Measurements from ENCODE around the gene ARFGEF3. TPM values are rescaled to one million over a fixed set of nuclear protein-coding genes. Genes with fewer than 3 reads are reported as not detected.
"Not testable (repeated sequence)": the region's sequence is repeated elsewhere in the genome, so short reads cannot be mapped to it uniquely, and the experiment has no call there.

The ARFGEF3 gene
- total RNA-seq, 1 experiment from 2014 or later = 0.62 TPM

DNA sequence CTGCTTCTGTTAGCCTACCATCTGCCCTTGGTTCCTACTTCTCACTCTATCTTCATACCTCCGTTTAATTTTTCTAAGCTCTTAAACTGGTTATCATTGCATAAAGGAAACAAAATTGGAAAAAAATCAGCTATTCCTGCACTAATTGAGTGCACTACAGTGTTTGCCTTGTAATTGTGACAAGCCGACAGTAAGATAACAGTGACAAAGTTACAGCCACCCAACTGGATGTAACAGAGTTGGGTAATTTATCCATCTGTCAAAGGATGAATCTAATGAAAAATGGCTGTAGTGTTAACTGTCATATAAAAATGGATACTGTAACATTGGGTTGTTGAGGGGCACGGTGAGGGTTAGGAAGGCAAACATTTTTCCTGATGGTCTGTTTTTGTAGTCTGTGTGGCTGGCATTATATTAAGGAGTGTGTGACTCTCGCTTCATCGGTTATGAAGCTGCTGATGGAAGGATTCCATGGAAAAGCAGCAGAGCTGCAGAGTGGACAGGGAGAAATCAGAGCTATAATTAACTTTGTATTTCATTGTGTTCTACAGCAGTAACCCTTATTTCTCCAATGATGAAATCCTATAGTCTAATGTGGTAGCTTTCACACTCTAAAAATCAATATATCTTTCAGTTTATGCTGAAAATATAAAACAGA, 43.8 kb downstream of the ARFGEF3 start:
- DNase-seq (ENCODE audit: extremely low read depth, low read depth) = no peak

DNA sequence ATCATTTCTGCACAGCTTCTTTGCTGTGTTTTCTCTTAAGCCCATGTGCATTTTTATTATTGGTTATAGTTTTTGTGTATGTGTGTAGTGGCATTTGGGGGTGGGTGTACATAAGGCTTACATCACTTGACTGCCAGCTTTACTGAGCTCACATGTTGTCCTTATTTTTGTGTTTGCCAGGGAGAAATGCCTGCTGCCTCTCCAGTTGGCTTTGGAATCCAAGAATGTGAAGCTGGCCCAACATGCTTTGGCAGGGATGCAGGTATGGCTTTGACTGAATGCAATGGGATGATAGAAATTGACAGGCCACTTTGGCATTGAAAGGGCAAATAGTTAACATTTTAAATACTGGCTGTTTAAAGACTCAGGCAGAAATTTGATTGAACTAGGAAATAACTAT, 45.1 kb downstream of the ARFGEF3 start:
- no peak for DNase-seq (ENCODE audit: extremely low read depth, low read depth)

DNA sequence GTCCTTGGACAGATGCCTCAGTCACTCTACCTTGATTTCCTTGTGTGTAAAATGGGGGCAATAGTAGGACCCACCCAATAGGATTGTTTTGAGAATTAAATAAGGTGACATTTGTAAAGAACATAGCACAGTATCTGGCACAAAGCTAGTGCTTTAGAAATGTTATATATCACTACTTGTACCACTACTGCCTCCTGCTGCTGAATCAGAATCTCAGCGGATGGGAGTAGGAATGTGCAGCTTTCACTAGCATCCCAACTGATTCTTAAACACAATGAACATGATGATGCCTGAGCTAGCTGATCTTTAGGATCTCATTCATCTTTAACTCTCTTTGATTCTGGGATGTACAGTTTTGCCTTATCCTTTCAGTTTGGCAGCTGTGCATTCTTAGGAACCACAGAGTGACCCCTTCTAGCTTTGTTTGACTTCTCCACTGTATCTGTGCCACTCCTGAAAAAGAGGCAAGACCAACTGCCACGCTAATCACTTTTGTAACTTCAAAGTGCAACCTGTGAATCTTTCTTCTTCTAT, 49.4 kb downstream of the ARFGEF3 start:
- no peak for DNase-seq (ENCODE audit: extremely low read depth, low read depth)

DNA sequence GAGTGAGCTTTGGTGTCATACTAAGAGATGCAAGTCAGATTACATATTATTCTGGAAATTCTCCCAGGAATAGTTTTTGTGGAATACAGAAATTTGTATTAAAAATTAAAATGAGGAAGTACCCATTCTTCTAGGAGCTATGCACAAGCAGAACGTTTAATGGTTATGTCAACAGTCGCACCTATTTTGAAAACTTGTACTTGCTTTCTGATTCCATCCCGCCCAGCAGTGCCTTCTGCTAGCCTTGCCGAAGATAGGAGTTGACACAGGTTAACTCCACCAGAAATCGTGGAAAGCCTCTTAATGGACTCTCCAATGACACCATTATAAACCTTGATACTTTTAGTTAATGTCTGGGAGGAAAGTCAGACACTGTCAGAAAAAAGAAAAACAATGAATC, 49.9 kb downstream of the ARFGEF3 start:
- DNase-seq (ENCODE audit: extremely low read depth, low read depth) = no peak

DNA sequence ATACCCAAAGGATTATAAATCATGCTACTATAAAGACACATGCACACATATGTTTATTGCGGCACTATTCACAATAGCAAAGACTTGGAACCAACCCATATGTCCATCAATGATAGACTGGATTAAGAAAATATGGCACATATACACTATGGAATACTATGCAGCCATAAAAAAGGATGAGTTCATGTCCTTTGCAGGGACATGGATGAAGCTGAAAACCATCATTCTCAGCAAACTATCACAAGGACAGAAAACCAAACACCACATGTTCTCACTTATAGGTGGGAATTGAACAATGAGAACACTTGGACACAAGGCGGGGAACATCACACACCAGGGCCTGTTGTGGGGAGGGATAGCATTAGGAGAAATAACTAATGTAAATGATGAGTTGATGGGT, 50.8 kb downstream of the ARFGEF3 start:
- not testable (repeated sequence) for DNase-seq (ENCODE audit: extremely low read depth, low read depth)

DNA sequence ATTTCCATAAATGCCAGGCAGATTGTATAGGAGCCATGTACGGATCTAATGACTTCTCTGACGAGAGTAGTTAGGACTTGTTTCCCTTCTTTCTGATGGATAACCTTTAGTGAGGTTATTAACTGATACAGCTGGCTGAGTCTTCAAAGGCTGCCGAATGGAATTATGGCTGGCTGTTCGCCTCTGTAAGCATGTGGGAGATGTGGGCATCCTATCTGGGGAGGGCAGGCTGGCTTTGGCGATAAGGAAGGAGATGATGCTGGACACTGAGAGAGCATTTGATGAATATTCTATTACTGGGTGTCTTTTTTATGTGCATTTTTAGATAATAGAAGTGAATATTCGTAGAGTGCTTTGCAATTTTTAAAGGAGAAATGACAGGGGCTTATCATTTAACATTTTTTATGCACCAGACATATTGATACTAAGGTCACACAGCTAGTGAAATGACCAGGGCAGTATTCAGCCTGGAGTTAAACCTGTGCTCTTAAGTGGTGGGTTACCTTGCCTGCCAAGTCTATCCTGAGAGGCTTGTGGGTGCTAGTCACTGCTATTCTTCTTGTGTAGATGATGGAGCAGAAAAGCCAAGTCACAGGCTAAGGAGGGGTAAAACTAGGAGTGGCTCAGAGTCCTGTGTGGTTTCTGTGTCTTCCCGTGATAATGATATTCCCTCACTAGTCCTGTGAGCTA, 53.5 kb downstream of the ARFGEF3 start:
- no peak for DNase-seq (ENCODE audit: extremely low read depth, low read depth)

DNA sequence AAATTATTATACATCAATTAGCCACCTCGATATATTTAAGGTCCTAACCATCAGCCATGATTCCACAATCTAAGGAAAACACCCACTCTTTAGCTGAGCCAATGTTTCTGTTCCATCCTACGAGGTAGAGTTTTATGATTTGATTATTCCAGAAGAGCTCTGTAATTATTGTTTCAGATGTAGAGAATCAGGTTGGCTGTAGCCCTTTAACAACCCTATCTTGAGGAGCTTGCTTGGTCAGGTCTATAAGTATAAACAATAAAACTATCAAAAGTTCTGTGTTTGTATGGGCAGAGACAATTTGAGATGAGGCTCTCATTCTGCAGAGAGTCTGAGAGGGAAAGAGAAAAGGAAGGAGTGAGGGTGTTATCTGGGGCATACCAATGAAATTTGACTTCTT, 56.7 kb downstream of the ARFGEF3 start, which contains the start of gene PBOV1:
TSS of gene PBOV1 (minus strand) at position 43 of the 400 bp plus-strand sequence. CDS start 96 bp downstream, outside the sequence.
- DNase-seq (ENCODE audit: extremely low read depth, low read depth) = no peak

DNA sequence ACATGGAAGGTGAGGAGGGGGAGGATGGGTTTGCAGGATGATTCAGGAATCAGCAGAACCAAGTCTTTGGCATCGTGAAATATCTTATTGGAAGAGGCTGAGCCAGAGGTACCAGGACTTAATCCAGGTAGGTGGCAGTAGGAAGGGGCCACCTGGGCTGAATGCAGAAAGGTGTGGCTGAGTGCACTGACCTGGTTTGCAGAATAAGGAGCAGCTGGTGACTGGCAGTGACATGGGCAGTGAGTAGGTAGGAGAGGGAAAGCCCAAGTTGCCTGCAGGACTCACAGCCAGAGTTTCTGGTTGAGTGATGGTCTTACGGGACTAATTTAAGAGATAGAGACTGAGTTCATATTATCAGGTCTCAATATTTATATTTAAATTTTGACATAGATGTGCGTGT, 57.7 kb downstream of the ARFGEF3 start:
- DNase-seq (ENCODE audit: extremely low read depth, low read depth) = no peak

DNA sequence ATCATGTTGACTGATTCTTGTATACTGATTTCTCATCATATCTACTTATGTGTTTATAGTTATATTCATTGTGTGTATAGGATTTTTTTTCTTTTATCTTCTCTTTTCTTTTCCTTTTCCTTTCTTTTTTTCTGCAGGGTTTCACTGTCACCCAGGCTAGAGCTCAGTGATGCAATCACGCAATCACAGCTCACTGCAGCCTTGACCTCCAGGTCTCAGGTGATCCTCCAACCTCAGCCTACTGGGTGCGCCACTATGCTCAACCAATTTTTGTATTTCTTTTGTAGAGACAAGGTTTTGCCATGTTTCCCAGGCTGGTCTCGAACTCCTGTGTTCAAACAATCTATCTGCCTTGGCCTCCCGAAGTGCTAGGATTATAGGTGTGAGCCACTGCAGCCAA, 58.2 kb downstream of the ARFGEF3 start:
- DNase-seq (ENCODE audit: extremely low read depth, low read depth) = no peak

DNA sequence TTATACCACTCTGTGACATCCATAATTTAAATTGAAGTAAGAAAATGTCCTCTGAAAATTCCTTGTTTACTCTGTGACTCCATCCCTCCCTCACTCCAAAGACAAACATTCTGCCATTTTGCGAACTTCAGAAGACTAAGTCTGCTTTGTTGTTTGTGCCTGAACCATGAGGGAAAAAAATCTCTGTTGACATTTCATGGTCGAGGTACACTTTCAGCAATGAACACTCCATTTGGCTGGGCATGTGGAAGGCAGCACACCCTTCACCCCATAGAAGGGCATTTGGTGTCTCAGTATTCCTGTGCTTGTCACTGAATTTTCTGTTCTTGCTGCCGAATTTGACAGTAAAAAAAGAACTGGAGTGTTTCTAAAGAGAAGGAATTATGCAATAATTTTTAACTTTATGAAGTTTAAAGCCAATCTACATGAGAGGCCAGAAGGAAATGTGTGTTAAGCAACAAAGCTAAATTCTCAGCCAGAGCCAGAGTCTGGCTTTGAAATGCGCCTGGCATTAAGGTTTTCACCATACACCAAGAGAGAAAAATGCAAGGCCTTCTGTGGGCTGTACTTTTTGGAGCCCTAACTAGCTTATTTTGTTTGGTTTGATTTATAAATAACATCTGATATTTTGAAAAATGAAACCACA, 61.3 kb downstream of the ARFGEF3 start:
- no peak for DNase-seq (ENCODE audit: extremely low read depth, low read depth)

DNA sequence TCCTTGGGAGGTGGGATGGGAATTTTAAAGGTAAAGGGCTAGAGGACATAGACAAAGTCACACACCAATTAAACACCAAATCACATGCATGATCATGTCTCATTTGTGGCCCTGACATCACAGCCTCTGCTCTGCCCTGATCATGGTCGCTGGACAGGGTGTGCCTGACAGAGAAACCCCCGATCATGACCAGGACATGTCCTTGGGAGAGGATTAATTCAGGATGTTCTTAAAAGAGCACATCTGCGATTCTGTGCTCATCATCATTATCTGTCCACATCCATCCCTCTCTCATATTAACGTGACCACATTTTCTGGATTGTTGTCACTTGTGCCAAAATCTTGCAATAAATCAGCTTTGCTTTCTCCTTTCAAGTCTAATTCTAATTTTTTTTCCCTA, 64.2 kb downstream of the ARFGEF3 start:
- no peak for DNase-seq (ENCODE audit: extremely low read depth, low read depth)

DNA sequence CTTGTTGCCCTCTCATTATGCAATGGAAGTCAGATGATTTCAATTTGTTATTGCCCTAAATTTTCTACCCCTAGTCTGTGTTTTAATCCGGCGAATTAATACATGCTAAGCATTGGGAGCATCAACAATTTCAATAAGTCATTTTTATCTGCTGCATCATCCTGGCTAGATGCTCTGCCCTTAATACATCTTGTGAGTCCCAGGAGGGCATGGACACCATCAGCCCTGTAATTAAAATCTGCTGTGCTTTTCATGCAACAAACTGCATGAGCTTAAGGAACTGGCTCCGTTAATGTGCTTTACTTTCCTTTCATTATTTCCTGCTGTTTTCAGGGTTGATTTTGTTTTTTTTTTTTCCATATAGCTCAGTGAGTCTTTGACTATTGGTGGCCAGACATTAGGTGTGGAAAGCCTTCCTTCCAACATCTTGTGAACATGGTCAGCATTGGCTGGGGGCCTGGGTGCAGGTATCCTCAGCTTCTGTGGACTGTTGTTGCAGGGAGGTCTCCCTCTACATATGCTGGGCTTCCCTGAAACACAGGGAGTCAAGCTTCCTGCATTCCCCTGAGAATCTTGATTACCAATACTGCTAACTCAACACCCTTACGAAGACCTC, 65.1 kb downstream of the ARFGEF3 start:
- DNase-seq (ENCODE audit: extremely low read depth, low read depth) = no peak

DNA sequence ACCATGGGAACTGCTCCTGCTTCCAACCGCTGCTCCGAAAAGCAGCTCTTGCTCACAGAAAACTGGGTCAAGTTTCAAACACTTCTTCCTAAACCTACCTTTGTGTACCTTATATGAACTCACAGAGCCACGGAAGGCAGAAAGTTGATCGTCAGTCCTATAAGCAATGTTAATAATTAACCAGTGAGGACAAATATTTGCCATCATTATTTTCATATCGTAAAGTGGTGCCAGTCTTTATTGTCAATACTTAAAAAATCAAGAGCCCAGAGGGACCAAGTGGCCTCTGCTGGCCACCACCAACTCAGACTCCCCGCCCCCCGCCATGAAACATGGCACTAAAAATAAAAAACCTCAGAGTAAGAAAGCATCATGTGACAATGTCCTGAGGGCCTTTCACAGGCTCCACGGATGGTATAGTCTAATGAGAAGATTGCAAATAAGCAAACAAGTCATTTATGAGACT, 65.6 kb downstream of the ARFGEF3 start:
- no peak for DNase-seq (ENCODE audit: extremely low read depth, low read depth)

DNA sequence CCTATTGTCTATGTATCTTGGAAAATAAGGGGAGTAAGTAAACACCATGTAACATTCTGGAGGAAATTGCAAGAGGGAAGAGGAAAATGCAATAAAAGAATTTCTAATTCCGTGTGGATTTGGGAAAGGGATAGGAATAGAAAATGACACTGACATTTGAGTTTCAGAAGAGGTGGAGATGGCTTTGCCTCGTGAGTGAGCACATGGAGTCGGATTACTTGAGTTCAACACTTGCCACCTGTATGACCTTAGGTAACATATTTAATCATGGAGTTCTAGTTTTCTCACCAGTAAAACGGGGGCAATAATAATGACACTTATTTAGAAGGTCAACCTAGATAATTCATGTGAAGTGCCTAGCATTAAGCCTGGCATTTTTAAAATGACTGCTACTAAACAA, 67.3 kb downstream of the ARFGEF3 start:
- DNase-seq (ENCODE audit: extremely low read depth, low read depth) = no peak

DNA sequence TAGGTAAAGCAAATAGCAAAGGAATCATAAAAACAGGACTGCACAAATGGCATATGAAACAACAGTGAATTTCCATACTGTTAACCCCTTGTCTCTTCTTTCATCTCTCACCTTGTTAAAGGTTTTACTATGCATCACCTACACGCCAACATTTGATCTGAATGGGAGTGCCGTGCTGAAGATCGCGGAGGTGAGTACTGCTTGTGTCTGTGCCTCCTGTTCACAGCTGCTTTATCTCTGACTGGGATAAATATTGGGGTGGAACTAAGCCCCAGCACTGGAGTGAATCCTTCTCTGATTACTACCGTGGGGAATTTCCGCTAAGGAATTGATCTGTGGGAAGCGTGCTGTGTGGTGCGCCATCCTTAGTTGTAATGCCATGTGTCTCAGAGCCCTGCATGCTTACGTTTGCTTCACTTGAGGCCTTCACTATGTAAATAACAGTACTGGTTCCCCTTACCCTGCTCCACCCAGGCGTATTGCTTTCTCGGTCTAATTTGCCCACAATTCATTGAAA, 68.0 kb downstream of the ARFGEF3 start:
- no peak for DNase-seq (ENCODE audit: extremely low read depth, low read depth)

DNA sequence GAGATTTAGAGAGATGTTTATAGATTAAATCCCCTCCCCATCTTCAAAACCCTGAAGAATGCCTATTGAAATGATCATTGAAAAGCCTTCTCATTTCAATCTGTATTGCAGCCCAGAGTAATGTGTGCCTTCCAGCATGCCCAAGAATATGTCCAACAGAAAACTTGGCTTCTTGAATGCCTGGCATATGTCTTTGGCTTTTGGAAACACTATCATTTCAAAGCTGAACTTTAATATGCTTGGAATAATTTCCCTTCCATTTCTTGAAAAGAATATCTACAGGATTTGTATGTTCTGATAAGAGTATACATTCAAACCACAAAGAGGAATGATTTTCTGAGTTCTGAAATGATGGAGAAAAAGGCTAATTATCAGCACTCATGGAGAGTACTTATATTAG, 68.5 kb downstream of the ARFGEF3 start:
- DNase-seq (ENCODE audit: extremely low read depth, low read depth) = no peak

DNA sequence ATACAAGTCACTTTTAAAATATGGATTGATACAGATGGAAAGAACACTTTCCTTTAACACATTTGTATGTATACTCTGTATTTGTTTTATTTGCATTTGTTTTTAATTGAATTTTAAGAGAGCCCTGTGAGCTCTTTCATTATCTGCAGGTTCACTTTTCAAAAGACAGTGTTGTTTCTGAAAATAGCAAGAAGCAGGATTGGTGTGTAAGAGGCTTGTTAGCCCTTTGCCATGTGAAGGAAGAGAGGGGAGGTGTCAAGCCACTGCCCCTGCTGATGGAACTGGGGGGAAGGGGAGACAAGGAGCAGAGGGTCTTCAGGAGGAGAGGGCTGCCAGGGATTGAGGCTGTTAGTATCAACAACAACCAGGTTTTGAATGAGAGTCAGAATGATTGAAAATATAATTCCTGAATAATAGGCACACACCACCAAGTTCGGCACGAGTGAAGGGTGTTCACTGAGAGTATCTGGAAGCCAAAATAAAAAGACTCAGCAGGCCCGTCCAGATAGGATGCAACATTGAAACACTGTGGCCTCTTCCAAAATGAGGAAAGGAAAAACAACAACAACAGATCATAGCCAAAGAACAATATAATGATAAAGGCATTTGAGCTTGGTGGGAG, 69.1 kb downstream of the ARFGEF3 start:
- no peak for DNase-seq (ENCODE audit: extremely low read depth, low read depth)

DNA sequence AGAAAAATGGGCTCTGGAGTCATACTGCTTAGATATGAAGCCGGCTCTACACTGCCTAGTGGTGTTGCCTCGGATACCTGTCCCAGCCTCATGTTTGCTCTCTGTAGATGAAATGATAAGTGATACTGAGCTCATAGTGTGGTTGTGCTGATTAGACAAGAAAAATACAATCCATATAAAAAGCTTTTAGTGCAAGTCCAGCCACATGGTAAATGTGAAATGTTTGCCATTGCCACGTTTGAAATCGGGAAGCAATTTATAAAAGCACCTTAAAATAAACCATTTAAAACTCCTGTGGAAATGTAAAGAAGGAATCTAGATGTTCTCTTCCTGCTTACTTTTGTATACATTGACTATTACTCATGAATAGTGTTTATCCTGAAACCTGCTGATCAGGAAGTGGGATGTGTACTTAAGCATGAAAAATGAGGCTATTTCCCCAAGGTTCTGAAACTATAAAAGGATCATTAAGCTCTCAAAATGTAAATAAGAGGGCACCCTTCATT, 69.7 kb downstream of the ARFGEF3 start:
- no peak for DNase-seq (ENCODE audit: extremely low read depth, low read depth)

DNA sequence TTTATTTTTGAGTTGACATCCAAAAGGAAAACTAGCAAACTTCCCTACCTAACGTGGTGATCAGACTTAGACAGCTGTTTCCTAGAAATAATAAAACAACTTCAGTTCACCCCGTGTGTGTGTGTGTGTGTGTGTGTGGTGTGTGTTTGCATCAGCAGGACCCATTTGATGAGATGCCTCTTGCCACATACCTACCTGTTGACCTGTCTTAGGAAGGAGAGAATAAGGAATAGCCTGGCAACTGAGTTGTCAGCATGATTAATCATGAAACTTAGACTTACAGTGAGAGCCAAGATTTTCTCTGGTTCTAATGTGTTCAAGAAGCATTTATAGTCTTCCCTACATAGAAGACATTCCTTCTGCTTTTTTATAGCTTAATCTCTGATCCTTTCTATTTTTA, 72.6 kb downstream of the ARFGEF3 start:
- no peak for DNase-seq (ENCODE audit: extremely low read depth, low read depth)

DNA sequence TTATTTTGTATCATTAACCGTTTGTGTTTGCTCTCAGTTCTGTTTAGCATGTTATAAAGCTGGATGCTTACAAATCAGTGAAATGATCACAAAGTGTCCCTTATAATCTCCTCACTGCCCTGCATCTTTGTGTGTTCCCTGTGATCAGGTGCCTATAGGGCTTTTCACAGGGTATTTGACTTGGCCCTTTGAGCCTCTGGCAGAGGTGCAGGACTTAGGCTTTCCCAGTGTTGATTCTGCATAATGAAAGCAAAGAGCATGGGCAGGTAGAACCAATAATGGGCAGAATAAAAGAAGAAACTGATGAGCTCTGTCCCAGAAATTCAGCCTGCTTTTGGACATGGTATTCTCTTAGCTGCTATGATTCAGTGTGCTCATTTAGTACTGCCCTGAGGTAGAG, 73.5 kb downstream of the ARFGEF3 start:
- DNase-seq (ENCODE audit: extremely low read depth, low read depth) = no peak

Measured in NCI-H460 (cell line).